AG04450 (cell line): ENCODE measurements around the gene PRKAR2B. TPM values are rescaled to one million over a fixed set of nuclear protein-coding genes. Genes with fewer than 3 reads are reported as not detected.
A peak's percentile ranks its signal among the peaks of the same experiment; 100 is the strongest.

Experiments
- CTCF ChIA-PET: fragments of 300-600, 350-600 bp; formaldehyde crosslinking; extraction: SDS; loops from one replicate; lab custom pipeline; 2022; ENCODE audit warnings: antibody characterized with exemption, inconsistent platforms; lab: Charles Lee
- POLR2A ChIA-PET: fragments of 350-600 bp; formaldehyde crosslinking; extraction: SDS; loops from one replicate; lab custom pipeline; 2021; ENCODE audit warnings: antibody characterized with exemption, inconsistent platforms; lab: Yijun Ruan, JAX
- DNase-seq: peaks from one replicate; pipeline ENCODE4 v3.0.0-alpha.2; 2011; ENCODE audit warnings: low read depth, low spot score
- H3K27ac ChIP-seq: one replicate; pipeline ENCODE4 v1.5.1; 2012; ENCODE audit warnings: low read depth, low read length, control low read depth
- H3K27me3 ChIP-seq: one replicate; pipeline ENCODE4 v1.6.0; 2012; ENCODE audit warnings: low read length; ENCODE audit not compliant: control insufficient read depth, insufficient read depth
- H3K4me3 ChIP-seq: 2 replicates; pipeline ENCODE4 v1.5.1; 2011; ENCODE audit warnings: mild to moderate bottlenecking, low read depth, low read length, control low read depth
- H3K9me3 ChIP-seq: 2 replicates; pipeline ENCODE4 v1.5.1; 2012; ENCODE audit warnings: low read length; ENCODE audit not compliant: control insufficient read depth, insufficient read depth
- polyA plus RNA-seq: library from polyadenylated mRNA; depleted of rRNA; stranded (reverse); fragments of >200 nt; gene quantifications from 2 replicates; pipeline ENCODE4 v1.2.3, GENCODE V29; 2011
- TF ChIP-seq, protein P1 (sequence below): IDR thresholded peaks from 2 replicates; pipeline ENCODE4 v1.5.1; 2011; ENCODE audit warnings: low read depth, low read length, control low read depth, inconsistent platforms

PRKAR2B gene
- polyA plus RNA-seq, 1 experiment: 13.0 TPM

DNA sequence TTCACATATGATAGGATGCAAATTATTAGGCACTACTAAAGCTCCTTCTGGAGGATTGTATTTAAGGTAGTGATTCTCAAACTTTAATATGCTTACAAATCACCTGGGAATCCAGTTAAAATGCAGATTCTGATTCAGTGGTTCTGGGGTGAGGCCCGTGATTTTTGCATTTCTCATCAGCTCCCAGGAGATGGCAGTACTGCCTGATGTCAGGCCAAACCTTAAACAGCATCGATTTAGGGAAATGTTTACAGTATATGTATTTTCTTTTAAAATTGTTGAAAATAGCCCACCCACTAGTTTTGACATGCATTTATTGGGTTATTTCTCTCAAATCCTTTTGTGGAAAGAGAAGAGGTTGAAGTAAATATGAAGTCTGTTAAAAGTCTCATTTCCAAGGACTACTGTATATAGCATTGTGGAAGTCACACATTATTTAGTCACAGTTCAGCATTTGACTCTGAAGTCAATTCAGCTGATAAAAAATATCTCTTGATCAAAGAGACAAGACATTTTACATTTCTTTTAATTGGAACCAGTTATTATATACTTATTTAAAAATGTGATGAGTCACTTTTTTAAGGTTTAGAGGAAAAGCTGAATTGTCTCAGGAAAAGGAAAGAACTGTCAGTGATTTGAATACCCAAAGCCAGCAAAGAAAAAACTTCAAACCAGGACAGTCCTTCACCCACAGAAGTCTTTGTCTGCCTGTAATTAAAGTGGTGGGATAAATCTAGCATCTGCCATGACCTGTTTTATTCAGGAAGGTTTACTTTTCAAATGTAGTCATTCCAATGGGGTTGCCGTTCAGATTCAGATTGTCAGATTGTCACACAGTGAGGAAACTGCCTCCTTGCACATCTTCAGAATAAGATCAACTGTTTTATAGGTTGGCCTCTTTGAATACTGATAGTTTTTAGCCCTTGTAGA lies 103.2 kb downstream of the PRKAR2B start:
- POLR2A ChIA-PET: no interaction called here
- H3K27ac ChIP-seq: peak overlapping the region; percentile 23
- no peak overlapping the region for H3K4me3 ChIP-seq
- no peaks in the 10 kb centered on the region for H3K9me3 ChIP-seq
- TF ChIP-seq, protein P1, sequence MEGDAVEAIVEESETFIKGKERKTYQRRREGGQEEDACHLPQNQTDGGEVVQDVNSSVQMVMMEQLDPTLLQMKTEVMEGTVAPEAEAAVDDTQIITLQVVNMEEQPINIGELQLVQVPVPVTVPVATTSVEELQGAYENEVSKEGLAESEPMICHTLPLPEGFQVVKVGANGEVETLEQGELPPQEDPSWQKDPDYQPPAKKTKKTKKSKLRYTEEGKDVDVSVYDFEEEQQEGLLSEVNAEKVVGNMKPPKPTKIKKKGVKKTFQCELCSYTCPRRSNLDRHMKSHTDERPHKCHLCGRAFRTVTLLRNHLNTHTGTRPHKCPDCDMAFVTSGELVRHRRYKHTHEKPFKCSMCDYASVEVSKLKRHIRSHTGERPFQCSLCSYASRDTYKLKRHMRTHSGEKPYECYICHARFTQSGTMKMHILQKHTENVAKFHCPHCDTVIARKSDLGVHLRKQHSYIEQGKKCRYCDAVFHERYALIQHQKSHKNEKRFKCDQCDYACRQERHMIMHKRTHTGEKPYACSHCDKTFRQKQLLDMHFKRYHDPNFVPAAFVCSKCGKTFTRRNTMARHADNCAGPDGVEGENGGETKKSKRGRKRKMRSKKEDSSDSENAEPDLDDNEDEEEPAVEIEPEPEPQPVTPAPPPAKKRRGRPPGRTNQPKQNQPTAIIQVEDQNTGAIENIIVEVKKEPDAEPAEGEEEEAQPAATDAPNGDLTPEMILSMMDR: peak; percentile 75
- CTCF ChIA-PET: interaction anchor here (0.6 to 7.9 kb wide), 28 partner anchors 9 to 731 kb away, joined by 3 to 271 read pairs (median 4); partner anchors contain the start of genes COG5 and DUS4L
- DNase-seq: no peak
- H3K27me3 ChIP-seq: no peaks in the 10 kb centered on the region

DNA sequence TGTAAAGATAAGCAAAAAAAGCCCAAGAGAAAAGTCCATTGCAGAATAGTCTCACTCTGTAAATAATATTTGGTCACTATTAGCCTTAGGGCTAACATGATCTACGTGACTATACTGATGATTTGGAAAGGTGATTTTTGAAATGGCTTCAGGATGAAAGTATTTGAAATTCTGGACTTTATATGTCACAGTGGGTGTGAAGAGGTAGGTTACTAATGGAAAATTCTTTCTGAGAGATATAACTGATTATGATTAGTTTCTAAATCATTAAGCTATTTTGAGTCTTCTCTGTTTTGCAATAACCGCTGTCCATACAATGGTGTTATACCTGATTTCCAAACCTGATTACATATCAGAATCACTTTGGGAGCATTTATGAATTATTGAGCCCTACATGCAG lies 104.2 kb downstream of the PRKAR2B start:
- Histone ChIP-seq H3K27me3 (no peaks in the 10 kb centered on the region), H3K4me3 (no peak overlapping the region), H3K27ac (no peak overlapping the region), H3K9me3 (no peaks in the 10 kb centered on the region)
- no peak for DNase-seq
- ChIA-PET POLR2A (no interaction called here), CTCF (interaction anchor here (0.6 to 7.9 kb wide), 16 partner anchors 12 to 972 kb away, joined by 3 to 271 read pairs (median 6); no protein-coding TSS in a partner anchor)
- TF ChIP-seq, protein P1: no peak

DNA sequence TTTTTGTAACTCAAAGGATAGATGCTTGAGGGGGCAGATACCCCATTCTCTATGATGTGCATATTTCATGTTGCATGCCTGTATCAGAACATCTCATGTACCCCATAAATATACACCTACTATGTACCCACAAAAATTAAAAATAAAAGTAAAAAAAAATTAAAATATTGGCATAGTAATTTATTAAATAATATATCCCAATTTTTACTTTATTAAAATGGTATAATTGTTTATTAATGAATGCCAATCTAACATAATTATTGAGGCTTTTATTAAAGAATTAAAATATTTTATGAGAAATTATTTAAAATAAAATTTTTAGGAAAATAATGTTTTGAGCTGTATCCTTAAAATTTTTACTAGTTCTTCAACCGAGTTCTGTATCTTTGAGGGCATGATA lies 105.4 kb downstream of the PRKAR2B start:
- no peak for DNase-seq
- POLR2A ChIA-PET: no interaction called here
- TF ChIP-seq, protein P1: no peak
- Histone ChIP-seq H3K27me3 (no peaks in the 10 kb centered on the region), H3K9me3 (no peaks in the 10 kb centered on the region), H3K27ac (no peak overlapping the region), H3K4me3 (no peak overlapping the region)
- CTCF ChIA-PET: interaction anchor here (0.5 to 7.9 kb wide), 24 partner anchors 8 to 973 kb away, joined by 3 to 271 read pairs (median 5); partner anchors contain the start of gene HBP1

DNA sequence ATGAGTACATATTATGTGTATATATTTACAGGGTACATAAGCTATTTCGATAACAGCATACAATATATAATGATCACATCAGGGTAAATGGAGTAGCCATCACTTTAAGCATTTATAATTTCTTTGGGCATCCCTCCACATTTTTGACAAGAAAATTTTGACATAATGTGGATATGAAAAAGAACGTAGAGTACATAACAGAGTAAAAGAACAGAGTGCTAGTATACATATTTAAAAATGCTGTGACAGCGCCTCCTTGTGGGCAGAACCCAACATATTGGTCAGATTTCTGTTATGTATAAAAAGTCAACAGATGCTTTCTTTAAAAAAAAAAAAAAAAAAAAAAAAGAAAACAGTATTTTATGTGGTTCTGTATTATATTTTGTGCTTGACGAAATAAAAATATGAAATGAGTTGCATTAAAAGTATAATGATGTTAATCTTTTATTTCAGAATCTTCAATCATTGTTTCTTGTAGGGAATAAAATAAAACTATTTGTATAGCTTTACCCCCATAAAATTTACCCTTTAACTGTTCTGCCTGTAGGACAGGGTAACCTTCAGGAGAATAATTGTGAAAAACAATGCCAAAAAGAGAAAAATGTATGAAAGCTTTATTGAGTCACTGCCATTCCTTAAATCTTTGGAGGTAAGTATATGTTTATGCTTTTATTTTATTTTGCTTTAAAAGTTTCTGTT lies 106.0 kb downstream of the PRKAR2B start:
- CTCF ChIA-PET: interaction anchor here (0.5 to 7.9 kb wide), 35 partner anchors 8 to 973 kb away, joined by 3 to 271 read pairs (median 4); partner anchors contain the start of gene HBP1

More for the DNA sequence above, 106.0 kb downstream of the PRKAR2B start:
- DNase-seq: peak; percentile 63
- Histone ChIP-seq H3K27me3 (no peaks in the 10 kb centered on the region), H3K27ac (no peak overlapping the region), H3K4me3 (no peak overlapping the region), H3K9me3 (no peaks in the 10 kb centered on the region)
- TF ChIP-seq, protein P1: peak; percentile 61
- POLR2A ChIA-PET: interaction anchor here (0.7 kb wide), 1 partner anchor 528 kb away, joined by 3 read pairs; no protein-coding TSS in a partner anchor
